ENCODE measurements around the gene NOL4L.
"Not testable (repeated sequence)": the region's sequence is repeated elsewhere in the genome, so short reads cannot be mapped to it uniquely, and the experiment has no call there.

NOL4L gene

DNA sequence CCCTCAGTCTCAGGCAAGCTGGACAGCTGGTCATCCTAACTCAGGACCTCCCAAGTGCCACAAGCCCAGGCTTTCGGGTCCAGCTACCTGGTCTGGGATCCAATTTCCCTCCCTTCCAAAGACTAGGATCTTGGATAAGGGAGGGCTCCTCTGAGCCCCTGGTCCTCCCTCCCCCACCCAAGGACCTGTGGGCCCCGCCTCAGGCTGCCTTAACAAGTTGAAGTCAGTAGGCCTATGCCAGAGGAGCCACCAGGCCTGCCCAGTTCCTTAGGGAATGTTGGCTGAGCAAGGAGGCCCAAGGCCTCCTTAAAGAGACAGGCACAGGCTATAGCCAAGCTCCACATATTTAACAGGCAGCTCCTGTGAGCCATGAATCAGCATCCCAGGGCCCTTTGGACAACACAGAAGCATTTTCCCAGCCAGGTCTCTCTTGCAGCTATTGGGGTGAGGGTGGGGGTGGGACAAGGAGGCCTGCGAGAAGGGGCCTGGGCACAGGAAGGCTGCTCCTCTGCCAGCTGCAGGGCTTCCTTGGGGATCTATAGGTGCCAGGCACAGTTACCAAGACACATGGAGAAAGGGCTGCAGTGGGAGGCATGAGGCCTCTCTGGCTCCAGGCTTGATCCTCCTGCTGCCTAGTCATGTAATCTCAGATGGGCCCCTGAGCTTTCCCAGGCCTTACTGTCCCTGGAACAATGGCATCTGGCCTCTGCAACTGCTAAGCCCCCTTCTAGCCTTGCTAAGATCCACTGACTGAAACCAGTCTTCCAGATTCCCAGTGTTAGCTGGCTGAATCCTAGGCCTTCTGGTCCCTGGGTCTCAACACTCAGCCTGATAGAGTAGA lies 27.4 kb upstream of the NOL4L start:
- no peak for DNase-seq

DNA sequence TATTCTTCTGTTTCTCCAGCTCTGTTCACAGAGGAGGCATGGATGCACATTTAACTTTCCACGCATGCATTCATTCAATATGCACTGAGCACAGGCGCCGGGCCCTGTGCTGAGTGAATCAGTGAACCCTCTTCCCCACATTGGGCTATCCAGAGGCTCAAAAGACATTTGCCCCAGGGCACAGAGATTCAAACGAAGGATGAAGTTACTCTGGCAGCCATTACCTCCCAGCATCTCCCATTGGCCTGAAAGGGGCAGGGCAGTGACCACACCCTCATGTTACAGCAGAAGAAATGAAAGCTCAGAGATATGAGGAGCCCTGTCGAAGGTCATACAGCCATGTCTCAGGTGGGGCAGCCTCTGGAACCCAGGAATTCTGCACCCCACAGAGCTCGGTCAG lies 26.7 kb upstream of the NOL4L start:
- no peak for DNase-seq

DNA sequence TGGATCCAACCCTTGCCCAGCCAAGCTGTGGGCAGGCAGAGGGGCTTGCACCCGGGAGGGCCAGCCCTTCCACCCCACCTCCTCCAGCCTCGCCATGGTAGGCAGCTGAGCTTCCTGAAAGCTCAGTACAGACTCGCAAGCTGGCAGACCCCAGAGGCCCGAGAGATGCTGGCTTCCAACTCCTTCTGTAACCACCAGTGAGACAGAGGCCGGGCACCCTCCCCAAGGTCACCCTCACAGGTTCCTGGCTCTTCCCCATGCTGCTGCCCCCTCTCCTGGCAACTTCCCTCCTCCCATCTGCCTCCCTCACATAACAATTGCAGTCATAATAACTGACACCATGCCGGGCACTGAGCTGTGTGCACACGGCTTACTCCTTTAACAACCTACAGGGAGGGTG lies 26.2 kb upstream of the NOL4L start:
- no peak for DNase-seq

DNA sequence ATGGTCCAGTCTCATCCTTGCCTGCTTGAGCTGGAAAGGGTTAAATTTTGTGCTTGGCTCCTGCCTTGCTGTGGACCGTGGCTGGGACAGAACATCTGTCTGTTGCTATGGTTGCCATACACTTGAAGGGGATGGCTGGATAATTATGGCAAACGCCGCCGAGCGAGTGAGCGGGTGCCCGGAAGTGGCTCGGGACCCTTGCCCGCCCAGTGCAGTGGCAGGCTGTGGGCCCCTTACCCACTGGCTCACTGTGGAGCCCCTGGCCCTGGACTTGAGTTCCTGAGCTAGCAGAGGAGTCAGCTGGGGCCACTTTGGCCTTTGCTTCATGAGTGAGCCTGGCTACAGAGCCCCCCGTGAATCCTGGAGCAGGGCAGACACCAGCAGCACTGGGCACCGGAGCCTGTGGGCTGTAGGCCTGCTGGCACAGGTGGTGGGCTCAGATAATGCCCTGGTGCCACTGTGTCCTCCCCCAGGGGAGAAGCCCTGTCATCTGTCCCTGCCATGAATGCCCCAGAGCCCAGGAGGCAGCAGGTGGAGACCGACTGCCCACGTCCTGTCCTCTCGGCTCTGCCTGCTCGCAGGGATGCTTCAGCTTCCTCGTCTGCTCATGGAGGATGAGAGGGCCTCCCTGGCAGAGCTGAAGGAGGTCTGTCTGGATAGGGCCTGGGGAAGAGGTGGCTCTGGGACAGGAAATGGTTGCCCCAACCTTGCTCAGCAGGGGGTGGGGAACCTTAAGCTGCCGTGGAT lies 25.5 kb upstream of the NOL4L start:
- no peak for DNase-seq

DNA sequence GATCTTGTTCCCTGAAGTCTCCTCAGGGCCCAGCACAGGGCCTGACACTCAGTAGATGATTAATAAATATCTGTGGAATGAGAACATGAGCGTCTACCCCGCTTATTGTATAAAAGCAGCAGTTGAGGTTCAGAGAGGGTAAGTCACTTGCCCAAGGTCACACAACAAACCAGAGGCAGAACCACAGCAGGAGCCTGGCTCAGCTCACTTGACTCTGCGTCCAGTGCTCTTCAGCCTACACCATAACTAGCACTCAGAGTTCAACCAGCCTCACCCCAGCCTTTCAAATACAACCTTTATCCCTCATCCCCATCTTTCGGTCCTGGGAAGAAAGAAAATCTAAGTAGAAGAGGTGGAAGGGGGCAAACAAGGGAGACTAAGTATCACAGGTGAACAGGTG lies 24.9 kb upstream of the NOL4L start:
- DNase-seq = no peak

DNA sequence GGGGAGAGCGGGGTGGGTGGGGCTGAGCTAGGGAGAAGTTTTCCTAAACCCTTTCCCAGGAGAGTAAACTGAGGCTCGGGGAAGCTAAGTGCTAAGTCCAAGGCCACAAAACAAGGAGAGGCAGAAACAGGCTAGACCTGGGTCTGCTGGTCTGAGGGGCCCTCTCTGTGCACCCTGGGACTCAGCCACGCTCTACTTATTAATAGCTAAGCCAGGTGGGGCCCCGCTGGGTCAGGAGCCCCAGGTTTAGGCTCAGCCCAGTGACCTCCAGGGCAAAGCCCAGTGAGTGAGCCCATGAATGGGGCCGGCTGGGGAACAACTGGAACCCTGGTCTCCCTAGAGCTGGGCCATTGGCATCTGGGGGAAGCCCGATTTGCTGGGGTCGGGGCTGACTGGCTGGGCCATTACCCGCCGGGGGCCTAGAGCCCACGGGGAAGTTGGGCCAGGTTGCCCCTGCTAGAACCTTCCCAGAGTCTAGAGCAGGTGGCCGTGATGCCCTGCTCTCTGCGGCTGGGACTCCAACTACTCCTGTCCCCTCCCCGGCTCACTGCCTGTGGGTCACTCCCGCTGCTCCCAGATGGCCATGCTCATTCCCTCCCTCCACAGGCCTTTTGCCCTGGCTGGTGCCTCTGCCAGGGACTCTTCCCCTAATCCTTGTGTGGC lies 24.1 kb upstream of the NOL4L start:
- no peak for DNase-seq

DNA sequence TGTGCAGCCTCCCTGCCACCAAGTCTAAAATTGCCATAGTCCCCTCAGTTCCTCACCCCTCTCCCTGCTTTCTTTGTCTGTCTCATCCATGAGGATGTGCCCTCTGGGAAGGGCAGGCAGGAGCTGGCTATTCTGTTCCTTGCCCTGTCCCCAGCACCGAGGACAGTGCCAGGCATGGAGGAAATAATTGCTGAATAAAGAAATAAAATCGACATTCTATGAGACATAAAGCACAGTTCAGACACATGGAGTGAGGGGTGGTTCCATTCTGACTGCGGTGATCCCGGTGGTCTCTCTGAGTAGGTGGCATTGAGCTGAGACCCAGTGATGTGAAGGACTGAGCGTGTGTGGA lies 23.5 kb upstream of the NOL4L start:
- DNase-seq = no peak

DNA sequence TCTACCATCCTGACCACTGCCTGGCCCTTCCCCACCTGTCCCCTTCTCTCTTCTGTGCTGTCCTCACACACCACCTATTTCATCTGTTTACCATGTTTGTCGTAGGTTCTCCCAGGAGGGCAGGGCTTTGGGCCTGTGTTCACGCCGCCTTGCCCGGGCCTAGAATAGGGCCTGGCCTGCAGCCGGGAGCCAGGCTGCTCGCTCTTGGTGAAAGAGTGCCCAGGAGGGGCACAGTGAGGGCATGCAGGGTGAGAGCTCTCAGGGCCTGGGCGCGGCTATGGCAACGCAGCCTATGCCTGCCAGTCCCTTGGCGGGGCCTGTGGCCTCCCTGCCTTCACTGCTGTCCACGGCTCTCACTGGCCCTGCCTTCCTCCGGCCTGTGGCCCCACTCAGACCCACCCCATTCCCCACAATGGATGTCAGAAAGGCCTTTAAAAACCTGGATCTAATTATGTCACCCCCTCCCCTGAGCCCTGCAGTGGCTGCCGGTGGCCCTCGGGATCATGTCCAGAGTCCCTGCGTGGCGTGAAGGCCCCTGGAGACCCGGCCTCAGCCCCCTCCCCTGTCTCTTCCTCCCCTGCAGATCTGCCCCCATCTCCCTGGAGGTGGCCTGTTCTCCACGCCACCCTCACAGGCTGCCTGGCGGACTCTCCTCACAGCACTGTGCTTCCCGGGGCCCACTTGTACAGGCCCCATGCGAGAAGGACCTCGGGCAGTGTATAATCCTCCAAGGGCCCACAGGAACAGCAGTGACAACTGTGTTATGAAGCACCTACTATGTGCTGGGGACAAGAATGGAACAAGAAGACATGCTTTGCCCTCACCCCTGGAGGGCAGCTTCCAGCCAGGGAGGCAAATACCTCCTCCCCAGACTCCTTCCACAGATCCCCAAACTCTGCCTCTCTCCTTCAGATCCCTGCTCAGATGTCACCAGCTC lies 22.9 kb upstream of the NOL4L start:
- DNase-seq = no peak

DNA sequence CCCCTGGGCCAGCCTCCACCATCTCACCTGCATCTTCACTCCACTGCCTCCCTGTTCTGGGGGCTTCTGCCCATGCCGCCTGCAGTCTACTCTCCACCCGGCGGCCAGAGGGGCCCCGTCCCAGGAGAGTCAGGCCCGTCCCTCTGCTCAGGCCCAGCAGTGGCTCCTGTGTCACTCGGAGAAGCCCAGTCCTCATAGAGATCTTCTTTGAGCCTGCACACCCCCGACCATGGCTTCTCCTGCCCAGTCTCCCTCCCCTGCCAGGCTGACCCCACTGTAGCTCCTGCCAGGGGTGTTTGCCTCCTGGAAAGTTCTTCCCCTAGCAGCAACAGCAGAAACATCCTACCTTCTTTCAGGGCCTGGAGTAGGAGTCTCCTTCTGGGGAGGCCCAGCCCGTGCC lies 22.2 kb upstream of the NOL4L start:
- no peak for DNase-seq

DNA sequence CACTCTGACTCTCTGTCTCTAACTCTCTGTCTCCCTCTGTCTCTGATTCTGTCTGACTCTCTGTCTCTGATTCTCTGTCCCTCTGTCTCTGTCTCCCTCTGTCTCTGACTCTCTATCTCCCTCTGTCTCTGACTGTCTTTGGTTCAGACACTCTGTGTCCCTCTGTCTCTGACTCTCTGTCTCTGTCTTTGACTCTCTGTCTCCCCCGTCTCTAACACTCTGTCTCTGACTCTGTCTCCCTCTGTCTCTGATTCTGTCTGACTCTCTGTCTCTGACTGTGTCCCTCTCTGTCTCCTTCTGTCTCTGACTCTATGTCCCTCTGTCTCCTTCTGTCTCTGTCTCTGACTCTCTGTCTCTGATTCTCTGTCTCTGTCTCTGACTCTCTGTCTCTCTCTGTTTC lies 21.7 kb upstream of the NOL4L start:
- no peak for DNase-seq

DNA sequence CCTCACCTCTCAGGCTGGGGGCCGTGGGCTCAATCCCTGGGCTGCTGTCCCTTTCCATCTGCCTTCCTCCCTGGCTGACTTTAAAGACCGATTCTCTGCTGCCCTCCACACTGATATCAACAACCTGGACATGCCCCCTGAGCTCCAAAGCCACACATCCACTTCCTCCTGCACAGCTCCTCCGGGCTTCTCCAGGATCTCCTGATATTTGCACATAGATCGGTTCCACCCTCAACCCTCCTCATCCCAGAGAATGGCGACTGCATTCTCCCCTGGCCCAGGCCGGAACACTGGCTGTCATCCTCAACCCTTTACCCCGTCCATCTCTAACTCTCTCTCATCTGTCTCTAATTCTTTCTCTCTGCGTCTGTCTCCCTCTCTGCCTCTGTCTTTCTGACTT lies 21.0 kb upstream of the NOL4L start:
- no peak for DNase-seq

DNA sequence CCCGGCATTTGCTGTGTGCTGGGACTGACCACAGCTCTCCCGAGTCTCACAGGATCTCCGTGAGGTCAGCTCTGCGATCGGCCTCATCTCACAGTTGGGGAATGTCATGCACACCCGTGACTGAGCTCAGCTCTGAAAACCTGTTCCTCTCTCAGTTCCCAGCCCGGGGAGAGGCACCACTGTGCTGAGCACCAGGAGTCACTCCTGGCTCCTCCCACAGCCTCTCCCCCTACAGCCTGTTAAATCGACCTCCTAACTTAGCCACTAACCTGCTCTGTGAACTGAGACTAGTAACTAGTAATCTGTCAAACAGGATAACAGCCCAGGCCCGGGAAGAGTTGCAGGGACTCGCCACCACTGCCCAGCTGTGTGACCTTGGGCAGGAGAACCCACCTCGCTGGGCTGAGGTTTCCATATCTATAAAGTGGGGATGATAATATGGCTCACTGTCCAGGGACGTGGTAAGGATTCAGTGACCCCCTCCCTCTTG lies 20.1 kb upstream of the NOL4L start:
- no peak for DNase-seq

DNA sequence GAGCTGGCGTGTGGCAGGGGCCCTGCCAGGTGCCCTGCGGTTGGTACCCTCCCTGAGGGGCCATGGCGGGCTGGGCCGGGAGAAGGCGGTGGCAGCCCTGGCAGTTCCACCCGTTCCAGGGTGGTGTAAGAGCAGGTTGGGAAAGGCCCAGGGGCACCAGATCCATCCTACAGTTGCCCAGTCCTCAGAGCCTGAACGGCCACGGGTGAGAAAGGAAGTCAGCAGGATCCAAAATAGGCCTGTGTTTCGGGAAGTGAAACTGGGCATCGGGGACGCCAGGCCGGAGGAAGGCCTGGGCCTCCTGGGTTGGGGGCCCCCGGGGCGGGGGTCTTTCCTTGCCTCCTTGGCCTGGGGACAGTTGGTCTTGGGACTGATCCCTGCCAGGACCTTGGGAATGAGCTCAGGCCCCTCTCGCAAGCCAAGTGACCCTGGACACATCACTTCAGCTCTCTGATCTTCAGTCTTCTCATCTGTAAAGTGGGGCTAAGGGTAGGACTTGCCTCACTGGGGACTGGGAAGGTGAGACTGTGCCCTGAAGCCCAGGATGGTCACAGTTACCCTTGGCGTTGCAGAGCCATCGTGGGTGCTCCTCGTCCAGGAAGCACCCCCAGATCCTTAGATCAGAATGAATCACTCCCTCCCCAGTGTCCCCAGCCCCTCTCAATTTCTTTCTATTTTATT lies 18.1 kb upstream of the NOL4L start:
- DNase-seq = no peak

DNA sequence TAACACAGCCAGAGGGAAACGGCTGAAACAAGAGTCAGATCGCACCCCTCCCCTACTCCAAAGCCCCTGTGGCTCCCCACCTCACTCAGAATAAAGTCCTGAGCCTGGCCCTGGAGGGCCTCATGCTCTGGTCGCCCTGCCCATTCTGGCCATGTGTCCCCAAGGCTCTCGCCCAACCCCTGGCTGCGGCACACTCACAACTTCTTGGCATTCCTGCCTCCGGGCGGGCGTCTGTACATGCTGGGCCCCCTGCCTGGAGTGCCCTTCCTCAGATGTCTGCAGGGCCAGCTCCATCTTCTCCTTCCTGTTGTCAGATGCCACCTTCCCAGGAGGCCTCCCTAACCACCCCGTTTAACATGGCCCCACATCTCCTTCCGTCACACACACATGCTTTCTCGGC lies 17.1 kb upstream of the NOL4L start:
- DNase-seq = no peak

DNA sequence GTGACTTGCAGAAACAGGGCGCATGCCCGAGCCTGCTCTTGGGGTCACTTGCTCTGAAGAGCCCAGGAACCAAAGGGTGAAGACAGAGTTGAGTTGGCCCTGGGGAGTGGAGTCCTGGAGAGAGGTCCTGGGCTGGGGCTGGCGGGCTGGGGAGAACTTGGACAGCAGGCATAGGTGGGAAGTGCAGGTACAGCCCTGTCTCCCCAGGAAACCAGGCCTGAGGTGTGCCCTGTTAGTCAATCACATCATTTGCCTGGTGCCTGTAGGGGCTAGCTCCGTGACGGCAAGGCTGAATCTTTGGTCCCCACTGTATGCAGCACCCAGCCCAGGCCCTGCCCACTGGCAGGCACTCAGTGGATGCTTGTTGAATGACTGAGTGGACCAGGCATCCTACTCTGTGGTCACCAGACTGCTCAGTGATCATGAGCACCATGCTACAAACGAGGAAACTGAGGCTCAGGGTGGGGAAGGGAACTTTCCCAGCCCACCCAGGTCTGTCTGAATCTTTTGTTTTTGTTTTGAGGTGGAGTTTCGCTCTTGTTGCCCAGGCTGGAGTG lies 15.6 kb upstream of the NOL4L start:
- DNase-seq = no peak

DNA sequence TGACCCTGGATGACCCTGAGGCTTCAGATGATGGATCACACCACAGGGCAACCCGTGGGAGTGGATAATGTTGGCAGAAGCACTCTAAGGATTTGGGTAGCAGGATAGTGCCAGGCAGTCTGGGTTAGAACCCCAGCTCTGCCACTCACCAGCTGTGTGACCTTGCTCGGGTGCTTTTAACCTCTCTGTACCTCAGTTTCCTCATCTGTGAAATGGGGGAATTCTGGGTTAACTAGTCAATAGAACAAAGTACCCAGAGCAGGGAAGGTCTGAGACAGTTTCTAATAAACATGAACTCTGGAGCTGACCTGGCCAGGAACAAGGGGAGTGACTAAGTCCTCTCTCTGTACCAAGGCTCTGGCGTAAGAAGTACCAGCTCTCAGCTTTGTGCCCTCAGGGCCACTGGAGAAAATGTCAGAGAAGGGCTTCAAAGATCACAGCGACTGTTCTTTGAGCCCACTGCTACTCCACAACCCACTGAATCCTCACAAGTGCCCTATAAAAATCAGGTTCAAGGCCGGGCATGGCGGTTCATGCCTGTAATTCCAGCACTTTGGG lies 14.7 kb upstream of the NOL4L start:
- DNase-seq = no peak

DNA sequence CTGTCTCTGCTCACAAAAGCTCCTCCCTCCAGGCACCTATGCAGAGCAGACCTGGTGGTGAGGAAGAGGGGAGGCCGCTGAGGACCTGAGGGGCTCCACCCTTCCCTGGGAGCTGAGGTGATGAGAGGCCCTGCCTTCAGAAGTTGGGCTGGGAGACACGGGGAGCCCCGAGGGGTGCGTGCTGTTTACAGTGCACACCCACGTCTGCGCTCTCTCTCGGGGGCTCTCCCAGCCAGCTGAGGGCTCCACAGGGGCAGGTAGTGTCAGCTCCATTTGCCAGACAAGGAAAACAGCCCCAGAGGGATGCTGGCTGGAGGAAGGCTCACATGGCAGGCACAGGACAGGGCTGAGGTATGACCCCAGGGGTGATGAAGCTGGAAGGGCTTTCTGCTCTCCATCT lies 13.5 kb upstream of the NOL4L start:
- DNase-seq = no peak

DNA sequence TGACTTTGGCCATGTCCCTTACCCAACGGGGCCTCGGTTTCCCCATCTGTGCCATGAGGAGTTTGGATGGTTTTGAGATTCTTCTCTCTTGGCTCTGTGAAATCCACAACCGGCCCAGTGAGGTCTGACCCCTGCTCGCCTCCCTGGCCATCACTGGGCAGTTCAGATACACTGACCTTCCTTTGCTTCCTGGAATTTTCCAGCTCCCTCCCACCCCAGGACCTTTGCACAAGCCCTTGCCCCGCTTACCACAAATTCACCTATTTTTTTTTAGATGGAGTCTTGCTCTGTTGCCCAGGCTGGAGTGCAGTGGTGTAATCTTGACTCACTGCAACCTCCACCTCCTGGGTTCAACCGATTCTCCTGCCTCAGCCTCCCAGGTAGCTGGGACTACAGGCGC lies 12.6 kb upstream of the NOL4L start:
- DNase-seq = no peak

DNA sequence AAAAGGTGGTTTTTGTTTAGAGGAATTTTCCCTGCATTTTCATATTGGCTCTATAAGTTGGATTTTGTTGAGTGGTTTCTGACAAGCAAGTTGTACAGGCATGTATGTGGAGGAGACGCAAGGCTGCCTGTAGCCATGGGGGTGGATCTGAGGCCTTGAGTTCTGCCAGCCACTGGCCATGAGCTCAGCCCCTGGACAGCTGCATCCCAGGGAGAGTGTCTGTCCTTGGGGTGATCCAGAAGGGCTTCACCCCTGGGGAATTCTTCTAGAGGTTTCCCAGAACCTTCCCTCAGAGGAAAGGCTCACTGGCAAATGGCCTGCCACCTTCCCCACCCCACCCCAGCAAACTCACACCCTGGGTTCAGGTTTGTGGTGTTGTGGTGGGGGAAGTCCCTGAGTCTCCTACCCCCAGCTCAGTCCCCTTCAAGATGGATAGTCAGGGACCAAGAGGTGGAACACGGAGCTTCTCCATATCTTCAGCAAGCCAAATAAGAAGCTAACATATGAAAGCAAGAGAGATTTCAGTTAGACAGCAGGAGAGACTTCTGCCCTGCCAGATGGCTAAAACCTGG lies 11.6 kb upstream of the NOL4L start:
- no peak for DNase-seq

DNA sequence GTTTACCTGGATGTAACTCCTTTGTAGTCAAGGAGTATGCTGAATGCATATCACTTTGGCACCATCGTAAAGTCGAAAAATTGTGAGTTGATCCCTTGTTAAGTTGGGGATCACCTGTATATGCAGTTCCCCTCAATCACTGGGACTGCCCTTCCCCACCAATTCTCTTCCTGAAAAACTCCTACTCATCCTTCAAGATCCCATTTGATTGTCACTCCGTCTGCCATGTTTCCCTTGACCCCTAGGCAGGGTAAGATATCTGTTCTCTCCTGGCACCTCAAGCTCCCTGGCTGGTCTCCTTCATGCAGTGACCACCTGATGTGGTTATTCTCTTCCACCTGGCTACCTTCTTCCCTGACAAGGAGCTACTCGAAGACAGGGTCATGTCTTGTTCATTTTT lies 10.0 kb upstream of the NOL4L start:
- no peak for DNase-seq

DNA sequence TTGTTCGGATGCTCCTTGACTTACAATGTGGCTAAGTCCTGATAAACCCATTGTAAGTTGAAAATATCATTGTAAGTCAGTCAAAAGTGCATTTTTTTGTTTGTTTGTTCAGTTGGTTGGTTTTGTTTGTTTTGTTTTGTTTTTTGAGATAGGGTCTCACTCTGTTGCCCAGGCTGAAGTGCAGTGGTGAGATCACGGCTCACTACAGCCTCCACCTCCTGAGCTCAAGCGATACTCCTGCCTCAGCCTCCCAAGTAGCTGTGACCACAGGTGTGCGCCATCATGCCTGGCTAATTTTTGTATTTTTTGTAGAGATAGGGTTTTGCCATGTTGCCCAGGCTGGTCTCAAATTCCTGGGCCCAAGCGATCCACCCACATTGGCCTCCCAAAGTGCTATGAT lies 9.5 kb upstream of the NOL4L start:
- DNase-seq = not testable (repeated sequence)
